ENCODE data around the gene GINS2.

DNA sequence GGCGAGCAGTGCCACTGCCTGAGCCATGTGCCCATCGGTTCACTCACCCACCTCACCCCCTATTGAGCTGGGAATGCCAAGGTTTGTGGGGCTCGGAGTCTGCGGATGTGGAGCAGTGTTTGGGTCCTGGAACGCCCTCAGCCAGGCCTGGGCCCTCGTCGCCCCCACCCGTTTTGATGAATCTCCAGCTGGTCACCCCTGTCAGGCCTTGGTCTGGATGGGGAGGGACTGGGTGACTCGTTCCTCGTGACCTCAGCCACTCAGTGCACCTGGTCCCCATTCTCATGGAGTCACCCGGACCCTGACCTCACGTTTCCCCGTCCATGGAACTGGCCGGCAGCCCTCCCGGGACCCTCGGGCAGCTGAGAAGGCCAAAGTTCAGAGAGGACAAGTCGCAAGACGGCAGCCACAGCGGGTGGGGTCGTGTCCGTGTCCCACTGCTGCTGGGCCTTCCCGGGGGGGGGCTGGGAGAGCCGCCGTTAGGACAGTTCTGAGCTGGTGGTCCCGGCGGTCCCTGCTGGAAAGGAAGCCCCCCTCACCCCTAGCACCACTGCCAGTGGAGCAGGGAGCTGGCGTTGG, 52.4 kb downstream of the GINS2 start:
- TF ChIP-seq CTCF (conservative IDR thresholded peaks at IDR 0.05) (no peak), ZFX (IDR thresholded peaks at IDR 0.05) (no peak)
